GM19043 (cell line): ENCODE measurements around the gene RBM24.

Experiments used
- ATAC-seq: cut with Tn5 transposase; IDR thresholded peaks from one replicate; pipeline ENCODE4 v1.9.1; 2021; ENCODE audit warnings: low read depth; ENCODE audit not compliant: unreplicated experiment

RBM24 gene

GRCh38 chr6:17281100-17281496 is at the start of gene RBM24:
Gene RBM24 (plus strand): TSS chr6:17281361. CDS start chr6:17281582, 221 bp downstream.
- no peak for ATAC-seq

GRCh38 chr6:17233531-17233930 is 47.6 kb upstream of the RBM24 start:
- no peak for ATAC-seq

GRCh38 chr6:17237246-17237645 is 43.9 kb upstream of the RBM24 start:
- ATAC-seq = no peak

GRCh38 chr6:17239260-17239659 is 41.9 kb upstream of the RBM24 start:
- ATAC-seq = no peak

- no peak for ATAC-seq
These were observed 40.2 kb upstream of the RBM24 start for GRCh38 chr6:17240803-17241500.

GRCh38 chr6:17242087-17242486 is 39.1 kb upstream of the RBM24 start:
- ATAC-seq = no peak

- no peak for ATAC-seq
These were observed 30.9 kb upstream of the RBM24 start for GRCh38 chr6:17250237-17250636.

- ATAC-seq = no peak
These were observed 29.2 kb upstream of the RBM24 start for GRCh38 chr6:17251953-17252352.

- no peak for ATAC-seq
These were observed 22.4 kb upstream of the RBM24 start for GRCh38 chr6:17258749-17259148.

- no peak for ATAC-seq
These were observed 15.6 kb upstream of the RBM24 start for GRCh38 chr6:17265570-17265969.

- ATAC-seq = no peak
These were observed 13.6 kb upstream of the RBM24 start for GRCh38 chr6:17267566-17267965.

GRCh38 chr6:17268114-17268513 is 13.0 kb upstream of the RBM24 start:
- ATAC-seq = no peak

- no peak for ATAC-seq
These were observed 11.3 kb upstream of the RBM24 start for GRCh38 chr6:17269840-17270239.

- no peak for ATAC-seq
These were observed 9.5 kb upstream of the RBM24 start for GRCh38 chr6:17271628-17272027.

GRCh38 chr6:17276766-17277165 is 4.4 kb upstream of the RBM24 start:
- ATAC-seq = no peak

GRCh38 chr6:17277256-17277655 is 3.9 kb upstream of the RBM24 start:
- no peak for ATAC-seq

GRCh38 chr6:17278289-17279063 is 2.7 kb upstream of the RBM24 start:
- no peak for ATAC-seq

- ATAC-seq = no peak
These were observed 1.0 kb upstream of the RBM24 start for GRCh38 chr6:17280138-17280537.

- ATAC-seq = no peak
These were observed 540 bp upstream of the RBM24 start for GRCh38 chr6:17280552-17281090.

GRCh38 chr6:17281497-17282481 is 628 bp downstream of the RBM24 start:
- ATAC-seq = no peak

- no peak for ATAC-seq
These were observed 1.9 kb downstream of the RBM24 start for GRCh38 chr6:17283074-17283473.
